Measurements from ENCODE around the gene NXNL2.

- TF ChIP-seq POLR2A (IDR thresholded peaks at IDR 0.05) (no peak), POLR2AphosphoS5 (IDR thresholded peaks at IDR 0.05) (no peak), CTCF (IDR thresholded peaks at IDR 0.05) (no peak)
Observed at GRCh38 chr9:88544245-88544644, 9.3 kb downstream of the NXNL2 start.
